Caki2 (cell line): ENCODE data around the gene PDE4B. TPM values are rescaled to one million over a fixed set of nuclear protein-coding genes. Genes with fewer than 3 reads are reported as not detected.

Source experiments
- DNase-seq: peaks from one replicate; pipeline ENCODE4 v3.0.0-alpha.2; 2015; ENCODE audit warnings: low read depth
- in situ Hi-C: cut with HindIII; loops from 2 replicates; pipeline ENCODE4 v1.10.0; 2016; ENCODE audit warnings: low sequenced_read_pairs, low pct_unique_long_range_greater_than_20kb, mixed read lengths
- total RNA-seq: library from RNA; depleted of rRNA; stranded (reverse); fragments of >200 nt; shearing (Covaris generic); gene quantifications from 2 replicates; pipeline ENCODE4 v1.2.3, GENCODE V29; 2014; ENCODE audit warnings: low replicate concordance; rRNA removed

Gene PDE4B
- not detected in 2 replicates for total RNA-seq

GRCh38 chr1:65792669-65793358 is at the start of gene PDE4B:
Gene PDE4B, plus strand, starts transcription at chr1:65792895.
- DNase-seq = no peak
- in situ Hi-C loops = no loop called here

DNA sequence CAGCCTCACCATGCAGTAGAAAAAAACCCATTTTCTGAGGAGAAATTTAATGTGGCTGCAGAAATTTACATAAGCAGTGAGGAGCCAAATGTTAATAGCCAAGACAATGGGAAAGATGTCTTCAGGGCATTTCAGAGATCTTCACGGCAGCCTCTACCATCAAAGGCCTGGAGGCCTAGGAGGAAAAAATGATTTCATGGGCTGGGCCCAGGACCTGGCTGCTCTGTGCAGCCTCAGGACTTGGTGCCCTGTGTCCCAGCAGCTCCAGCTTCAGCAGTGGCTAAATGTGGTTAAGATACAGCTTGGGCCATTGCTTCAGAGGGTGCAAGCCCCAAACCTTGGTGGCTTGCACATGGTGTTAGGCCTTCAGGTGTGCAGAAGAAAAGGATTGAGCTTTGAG is 48.0 kb upstream of the PDE4B start:
- in situ Hi-C loops = no loop called here
- DNase-seq = no peak

DNA sequence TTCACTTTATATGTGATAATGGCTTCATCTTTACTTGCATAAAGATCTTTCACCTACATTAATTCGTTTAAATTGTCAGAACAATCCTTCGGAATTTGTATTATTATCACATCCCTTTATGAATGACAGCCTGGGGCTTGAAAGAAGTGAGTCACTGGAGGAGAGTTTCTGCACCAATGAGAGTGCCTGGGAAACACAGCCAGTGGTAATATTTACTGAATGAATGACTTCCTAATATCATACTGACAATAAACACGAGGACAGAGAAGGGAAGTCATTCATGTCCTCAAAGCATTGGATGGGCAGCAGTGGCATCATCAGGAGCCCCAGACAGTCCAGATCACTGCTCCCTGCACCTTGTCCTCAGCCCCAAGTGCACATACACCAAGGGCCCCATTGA is 40.7 kb upstream of the PDE4B start:
- no peak for DNase-seq
- in situ Hi-C loops = no loop called here

GRCh38 chr1:65756616-65757015 is 36.1 kb upstream of the PDE4B start:
- no peak for DNase-seq
- in situ Hi-C loops = no loop called here

- DNase-seq = no peak
- in situ Hi-C loops = no loop called here
Measured at GRCh38 chr1:65757531-65757930, 35.2 kb upstream of the PDE4B start.

DNA sequence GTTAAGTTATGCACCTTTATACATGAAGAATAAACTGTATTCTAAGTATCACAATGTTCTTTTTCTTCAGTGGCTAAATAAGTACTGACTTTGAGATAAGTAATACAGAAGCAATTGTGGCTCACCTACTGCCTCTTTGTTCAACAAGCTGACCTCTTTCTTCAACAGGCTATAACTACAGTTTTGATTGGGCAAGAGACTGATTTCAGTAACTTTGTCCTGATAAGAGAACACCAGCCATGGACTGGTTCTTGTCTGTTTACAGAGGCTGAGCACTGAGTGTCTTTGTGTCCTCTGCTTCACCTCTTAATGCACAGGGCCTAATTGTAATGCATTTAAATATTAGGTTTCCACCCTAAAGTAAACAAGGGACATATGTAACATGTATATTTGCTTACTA is 34.6 kb upstream of the PDE4B start:
- in situ Hi-C loops = no loop called here

GRCh38 chr1:65759516-65759915 is 33.2 kb upstream of the PDE4B start:
- DNase-seq = no peak
- in situ Hi-C loops = no loop called here

More for the DNA sequence above, 34.6 kb upstream of the PDE4B start:
- no peak for DNase-seq

GRCh38 chr1:65762081-65762862 is 30.4 kb upstream of the PDE4B start:
- DNase-seq = no peak
- in situ Hi-C loops = no loop called here

- in situ Hi-C loops = no loop called here
- no peak for DNase-seq
Measured at GRCh38 chr1:65764052-65764451, 28.6 kb upstream of the PDE4B start.

GRCh38 chr1:65765631-65766030 is 27.1 kb upstream of the PDE4B start:
- in situ Hi-C loops = no loop called here
- no peak for DNase-seq

GRCh38 chr1:65769636-65770035 is 23.1 kb upstream of the PDE4B start:
- no peak for DNase-seq
- in situ Hi-C loops = no loop called here

GRCh38 chr1:65772607-65773006 is 20.1 kb upstream of the PDE4B start:
- DNase-seq = no peak
- in situ Hi-C loops = no loop called here

DNA sequence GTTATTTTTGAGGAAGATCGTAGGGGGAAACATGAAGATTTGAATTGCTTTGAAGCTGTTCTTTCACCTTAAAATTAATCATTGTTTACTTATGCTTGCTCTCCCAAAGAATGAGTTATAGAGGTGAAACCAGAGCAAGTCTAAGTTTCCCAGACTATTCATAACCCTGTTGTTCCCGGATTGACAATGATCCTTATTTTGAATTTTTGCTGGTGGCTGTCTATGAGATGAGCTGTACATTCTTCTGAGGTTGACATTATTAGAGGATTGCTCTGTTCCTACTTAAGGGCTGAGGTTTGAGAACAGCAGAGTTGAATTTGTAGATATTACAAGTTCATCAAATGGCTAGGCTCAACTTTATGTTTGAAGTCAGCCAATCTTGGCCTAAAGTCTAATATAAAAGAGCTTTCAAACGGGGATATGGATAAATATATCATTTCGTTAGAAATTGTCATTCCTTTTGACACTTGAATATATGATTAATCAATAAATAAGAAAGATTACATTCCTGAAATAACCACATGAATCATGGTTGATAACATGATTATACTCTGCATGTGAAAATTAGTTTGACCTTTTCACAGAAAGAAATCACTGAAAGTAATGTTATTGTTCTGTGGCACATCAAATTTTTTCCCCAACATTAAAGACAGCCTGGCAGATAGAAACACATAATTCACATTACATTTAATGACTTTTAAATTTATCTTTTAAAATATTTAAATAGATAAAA is 19.1 kb upstream of the PDE4B start:
- in situ Hi-C loops = no loop called here
- DNase-seq = no peak

DNA sequence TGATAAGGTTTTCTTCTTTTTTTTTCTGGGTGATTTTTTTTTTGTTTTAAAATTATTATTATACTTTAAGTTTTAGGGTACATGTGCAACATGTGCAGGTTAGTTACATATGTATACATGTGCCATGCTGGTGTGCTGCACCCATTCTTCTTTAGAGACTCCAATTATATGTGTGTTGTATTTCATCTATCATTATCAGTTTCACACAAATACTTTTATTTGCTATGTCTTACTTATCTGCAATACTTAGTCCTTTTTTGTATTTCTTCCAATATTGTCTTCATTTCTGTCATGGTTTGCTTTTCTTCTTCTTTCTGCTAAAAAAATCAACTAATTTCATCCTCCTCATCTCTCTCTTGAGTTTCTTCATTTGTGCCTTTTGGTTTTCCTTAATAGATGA is 3.9 kb upstream of the PDE4B start:
- in situ Hi-C loops = no loop called here

DNA sequence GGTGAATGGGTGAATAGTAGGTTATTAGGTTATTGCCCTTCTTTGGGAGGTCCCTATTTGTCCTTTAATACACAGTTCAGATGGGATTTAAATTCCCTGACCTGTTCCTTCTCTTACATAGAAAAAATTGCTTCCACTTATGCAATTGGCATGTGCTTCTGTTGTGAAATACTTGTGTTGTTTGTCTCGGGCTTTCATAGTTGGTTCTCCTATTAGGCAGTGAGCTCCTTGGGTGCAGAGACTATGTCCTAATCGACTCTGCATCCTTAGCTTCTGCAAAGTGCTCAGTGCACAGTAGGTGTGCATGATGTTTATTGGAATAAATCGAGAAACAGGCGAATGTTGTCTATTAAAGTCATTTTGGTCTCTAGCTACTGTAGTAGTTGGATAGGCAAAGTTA is 1.3 kb upstream of the PDE4B start:
- in situ Hi-C loops = no loop called here
- DNase-seq = no peak

More for the DNA sequence above, 3.9 kb upstream of the PDE4B start:
- no peak for DNase-seq

- in situ Hi-C loops = no loop called here
- DNase-seq = no peak
Measured at GRCh38 chr1:65791801-65792668, 660 bp upstream of the PDE4B start.

DNA sequence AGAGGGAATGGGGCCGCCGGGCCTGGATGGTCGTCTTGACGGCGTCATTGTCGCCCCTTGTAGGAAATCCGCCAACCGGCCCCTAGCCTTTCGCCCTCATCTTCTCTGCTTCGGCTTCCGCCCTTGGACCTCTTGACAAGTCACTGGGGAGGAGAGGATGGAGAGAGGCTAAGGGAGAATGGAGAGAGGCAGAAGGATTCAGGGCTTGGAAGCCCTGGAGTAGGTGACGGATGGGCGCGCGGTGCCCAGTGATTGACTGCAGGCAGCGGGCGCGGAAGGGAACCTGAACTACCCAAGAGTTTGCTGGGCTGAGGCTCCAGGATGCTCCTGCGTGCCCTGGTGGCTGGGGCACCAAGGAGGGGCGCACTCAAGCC is 651 bp downstream of the PDE4B start:
- in situ Hi-C loops = no loop called here
- DNase-seq = no peak

DNA sequence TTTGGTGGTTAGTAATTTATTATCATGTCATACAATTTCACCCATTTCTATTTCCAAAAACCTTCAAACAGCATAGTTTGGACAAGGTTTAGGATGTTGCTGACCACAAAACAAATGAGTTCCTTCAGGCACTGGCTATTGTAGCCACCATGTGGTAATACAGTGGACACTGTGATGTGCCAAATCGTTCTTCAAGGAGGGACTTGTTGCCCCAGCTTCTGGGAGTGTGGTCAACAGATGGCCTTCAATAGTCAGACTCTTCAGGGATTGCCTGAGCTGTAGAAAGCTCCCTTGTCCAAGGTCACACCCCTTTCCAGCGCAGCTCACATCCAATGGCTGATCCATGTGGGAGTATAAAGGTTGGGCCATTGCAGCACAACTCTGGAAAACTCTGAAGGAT is 2.6 kb downstream of the PDE4B start:
- in situ Hi-C loops = no loop called here
- DNase-seq = no peak
